Activated CD4-positive, CD25-positive, alpha-beta regulatory T cell (primary cell): Measurements from ENCODE around the gene TBATA.

Experiments used
- DNase-seq, 4 experiments: peaks; one replicate each; lab custom pipeline; 2025; lab: John Stamatoyannopoulos, UW

Gene TBATA

DNA sequence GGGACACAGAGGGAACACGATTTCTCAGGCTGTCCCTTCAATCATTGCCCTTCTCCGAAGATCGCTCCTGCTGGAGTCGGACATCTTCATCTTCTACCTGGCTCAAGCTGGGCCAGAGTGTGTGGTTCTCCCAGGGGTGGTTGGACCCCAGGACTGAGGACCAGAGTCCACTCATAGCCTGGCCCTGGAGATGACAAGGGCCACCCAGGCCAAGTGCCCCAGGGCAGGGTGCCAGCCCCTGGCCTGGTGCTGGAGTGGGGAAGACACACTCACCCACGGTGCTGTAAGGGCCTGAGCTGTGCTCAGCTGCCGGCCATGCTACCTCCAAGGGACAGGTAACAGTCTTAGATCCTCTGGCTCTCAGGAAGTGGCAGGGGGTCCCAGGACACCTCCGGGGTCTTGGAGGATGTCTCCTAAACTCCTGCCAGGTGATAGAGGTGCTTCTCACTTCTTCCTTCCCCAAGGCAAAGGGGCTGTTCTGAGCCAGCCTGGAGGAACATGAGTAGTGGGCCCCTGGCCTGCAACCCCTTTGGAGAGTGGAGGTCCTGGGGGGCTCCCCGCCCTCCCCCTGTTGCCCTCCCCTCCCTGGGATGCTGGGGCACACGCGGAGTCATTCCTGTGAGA lies 23.3 kb downstream of the TBATA start:
- DNase-seq = no peak

- no peak for DNase-seq
Observed at GRCh38 chr10:70761031-70761601, 24.1 kb downstream of the TBATA start.

- DNase-seq = no peak
Observed at GRCh38 chr10:70760271-70760787, 24.8 kb downstream of the TBATA start.

- DNase-seq = no peak
Observed at GRCh38 chr10:70759781-70760180, 25.4 kb downstream of the TBATA start.

DNA sequence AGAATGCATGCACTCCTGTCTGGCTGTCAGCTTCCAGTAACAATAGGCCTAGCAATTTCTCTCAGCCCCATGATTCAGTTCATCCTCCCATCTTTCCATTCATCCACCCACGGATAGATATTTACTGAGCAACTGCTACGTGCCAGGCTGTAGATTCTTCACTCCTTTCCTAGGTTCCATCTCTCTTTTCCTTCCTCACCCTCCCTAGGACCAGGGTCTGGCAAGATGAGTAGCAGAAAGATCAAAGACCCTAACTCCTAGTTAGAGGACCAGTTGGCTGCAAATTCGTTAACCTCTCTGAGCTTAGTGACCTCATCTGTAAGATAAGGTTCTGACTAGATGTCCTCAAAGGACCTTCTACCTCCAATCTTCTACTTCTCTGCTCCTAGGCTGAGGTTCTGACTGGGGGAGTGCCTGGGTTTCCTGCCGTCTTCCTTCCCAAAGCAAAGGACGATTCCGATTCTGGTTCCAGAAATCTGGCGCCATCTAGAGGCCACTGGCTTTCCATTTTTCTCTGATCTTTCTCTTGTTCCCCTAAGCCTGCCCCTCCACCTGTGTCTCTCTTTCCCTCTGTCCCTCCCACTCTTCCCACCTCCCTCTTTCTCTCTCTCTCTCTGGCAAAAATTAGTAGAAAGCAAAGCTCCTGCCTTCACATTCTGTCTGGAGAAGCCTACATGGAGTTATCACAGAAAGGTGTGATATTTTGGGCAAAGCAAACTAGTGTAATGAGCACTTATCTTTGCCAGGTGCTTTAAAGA lies 26.2 kb downstream of the TBATA start:
- peak; percentile 19 to 46 (median 36) for DNase-seq

GRCh38 chr10:70757856-70758255 lies 27.3 kb downstream of the TBATA start:
- DNase-seq = no peak

GRCh38 chr10:70756700-70757360 lies 28.3 kb downstream of the TBATA start:
- DNase-seq = no peak

DNA sequence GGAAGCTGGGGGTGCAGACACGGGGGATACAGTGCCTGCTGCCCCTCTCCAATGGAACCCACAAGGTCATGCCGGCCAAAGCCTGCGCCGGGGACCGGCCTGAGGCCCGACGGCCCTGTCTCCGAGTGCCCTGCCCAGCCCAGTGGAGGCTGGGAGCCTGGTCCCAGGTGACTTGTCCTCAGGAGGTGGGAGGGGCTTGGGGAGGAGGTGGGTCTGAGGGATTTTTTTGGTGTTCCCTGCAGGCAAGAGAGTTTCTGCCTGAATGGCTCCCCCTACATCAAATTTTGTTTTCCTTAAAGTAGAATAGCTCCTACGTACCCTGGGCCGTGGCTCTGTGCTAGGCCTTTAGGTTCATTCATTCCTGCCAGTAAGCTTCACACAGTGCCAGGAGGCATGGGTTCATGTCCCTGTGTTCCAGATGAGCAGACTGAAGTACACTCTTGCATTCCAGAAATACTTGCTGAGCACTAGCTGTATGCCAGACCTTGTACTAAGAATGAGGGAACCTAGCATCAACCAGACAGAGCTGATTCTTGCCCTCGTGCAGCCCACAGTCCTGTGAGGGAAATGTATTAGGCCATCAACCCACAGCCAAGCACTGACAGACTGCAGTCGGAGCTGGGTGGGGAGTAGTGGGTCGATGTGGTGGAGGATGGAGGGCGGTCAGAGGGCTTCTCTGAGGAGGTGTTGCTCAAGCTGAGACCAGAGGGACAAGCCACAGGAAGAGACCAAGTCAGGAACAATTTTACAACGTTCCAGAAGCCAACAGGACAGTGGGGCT lies 31.1 kb downstream of the TBATA start:
- DNase-seq = no peak

- no peak for DNase-seq
Observed at GRCh38 chr10:70753026-70753663, 32.0 kb downstream of the TBATA start.

DNA sequence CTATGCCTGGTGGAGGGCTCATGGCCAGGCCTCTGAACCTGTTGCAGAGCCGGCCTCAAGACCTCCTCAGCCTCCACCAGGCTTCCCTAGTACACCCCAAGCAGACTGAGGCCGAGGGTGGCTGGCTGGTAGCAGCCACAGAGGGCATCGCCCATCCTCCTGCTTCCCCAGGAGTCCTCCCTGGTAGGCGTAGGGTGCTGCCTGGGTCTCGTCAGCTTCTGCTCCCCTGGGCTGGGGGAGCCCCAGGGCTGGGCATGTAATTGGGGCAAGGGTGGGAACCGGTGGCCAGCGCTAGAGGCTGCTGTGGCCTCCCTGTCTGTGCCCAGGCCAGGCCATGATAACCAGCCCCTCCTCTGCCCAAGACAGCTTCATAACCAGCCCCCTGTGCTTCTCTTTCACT lies 32.6 kb downstream of the TBATA start:
- no peak for DNase-seq

- no peak for DNase-seq
Observed at GRCh38 chr10:70751991-70752390, 33.2 kb downstream of the TBATA start.

DNA sequence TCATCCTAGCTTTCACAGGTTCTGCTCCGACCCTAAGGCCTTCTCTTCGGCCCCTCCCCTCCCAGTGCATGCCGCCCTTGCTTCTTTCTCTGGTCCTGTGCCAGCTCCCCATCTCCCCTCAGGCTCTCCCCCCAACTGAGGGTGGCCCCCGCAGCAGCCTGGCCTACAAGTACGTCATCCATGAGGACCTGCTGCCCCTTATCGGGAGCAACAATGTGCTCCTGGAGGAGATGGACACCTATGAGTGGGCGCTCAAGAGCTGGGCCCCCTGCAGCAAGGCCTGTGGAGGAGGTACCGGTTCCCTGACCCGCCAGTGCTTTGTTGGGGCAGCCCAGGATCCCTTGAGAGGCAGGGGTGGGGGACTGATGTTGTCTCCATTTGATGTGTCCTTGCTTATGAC lies 33.8 kb downstream of the TBATA start:
- DNase-seq = no peak

DNA sequence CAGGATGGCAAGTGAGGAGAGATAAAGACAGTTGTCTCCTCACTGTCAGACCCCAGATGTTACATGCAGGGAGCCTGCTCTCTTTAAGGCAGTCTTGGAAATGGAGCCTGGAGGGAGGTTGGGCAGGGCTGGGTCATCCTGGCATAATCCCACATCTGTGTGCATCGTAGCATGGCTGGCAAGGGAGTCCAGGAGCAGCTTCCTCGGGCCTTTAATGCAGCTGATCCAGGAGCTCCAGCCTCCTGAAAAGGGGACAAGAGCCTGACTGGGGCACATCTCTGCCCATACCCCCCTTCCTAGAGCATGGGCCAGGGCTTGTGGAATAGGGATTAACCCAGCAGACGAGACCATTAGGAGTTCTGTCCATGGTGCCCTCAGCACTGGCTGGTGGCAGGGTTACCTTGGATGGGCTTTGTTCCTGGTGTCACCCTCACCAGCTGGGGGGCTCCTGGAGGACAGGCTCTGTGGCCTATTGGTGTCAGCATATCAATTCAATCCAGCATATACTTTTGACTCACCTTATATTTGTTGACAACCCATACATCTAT lies 34.9 kb downstream of the TBATA start:
- no peak for DNase-seq

- DNase-seq = no peak
Observed at GRCh38 chr10:70749756-70750155, 35.4 kb downstream of the TBATA start.

- no peak for DNase-seq
Observed at GRCh38 chr10:70748801-70749573, 36.2 kb downstream of the TBATA start.

GRCh38 chr10:70748305-70748704 lies 36.9 kb downstream of the TBATA start:
- DNase-seq = no peak

DNA sequence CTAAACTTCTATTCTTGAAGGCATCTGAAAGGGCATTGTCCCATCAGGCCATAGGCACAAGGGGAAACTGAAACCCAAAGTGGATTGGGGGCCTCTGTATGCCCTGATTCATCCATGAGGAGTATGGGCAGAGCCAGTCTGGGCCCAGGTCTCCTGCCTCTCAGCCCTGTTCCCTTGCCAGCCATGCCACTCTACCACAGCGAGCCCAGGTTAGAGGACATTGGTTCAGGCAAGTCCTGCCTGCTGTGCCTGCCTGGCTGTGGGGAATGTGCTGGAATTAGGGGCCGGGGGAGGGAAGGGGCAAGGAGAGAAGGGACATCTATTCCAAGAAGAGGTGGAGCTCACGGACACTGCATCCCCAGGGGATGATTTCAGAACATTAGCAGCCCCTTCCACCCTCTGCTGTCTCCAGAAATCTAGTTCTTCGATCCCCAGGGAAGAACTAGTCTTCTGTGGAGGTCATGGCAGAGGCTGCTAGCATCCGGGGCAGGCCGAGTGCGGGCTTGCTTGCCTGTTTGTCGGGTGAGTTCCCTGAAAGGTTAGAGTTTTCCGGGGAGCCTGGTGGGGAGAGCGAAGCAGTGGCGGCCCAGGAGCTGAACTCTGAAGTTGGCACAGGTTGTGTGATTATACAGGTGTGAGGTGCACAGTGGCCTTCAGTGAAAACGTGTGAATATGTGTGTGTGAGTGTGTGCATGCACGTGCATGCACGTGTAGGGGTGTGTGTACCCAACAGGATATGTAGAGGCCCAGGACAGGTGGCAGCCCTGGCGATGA lies 37.8 kb downstream of the TBATA start:
- DNase-seq = no peak

DNA sequence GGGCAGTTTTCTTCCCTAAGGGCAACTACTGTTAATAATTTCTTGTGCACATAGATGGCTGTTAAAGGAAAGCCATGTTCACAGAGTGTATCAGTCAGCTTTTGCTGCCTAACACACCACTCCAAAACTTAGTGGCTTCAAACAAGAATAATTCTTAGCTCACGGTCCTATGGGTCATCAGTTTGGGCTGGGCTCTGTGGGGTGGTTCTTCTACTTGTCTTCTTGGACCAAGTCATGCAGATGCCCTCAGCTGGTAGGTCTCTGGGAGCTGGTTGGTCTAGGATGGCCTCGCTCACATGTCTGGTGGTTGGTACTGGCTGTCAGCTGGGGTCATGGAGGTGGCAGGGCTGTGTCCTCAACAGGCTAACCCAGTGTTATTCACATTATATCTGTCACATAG lies 39.6 kb downstream of the TBATA start:
- DNase-seq = no peak

DNA sequence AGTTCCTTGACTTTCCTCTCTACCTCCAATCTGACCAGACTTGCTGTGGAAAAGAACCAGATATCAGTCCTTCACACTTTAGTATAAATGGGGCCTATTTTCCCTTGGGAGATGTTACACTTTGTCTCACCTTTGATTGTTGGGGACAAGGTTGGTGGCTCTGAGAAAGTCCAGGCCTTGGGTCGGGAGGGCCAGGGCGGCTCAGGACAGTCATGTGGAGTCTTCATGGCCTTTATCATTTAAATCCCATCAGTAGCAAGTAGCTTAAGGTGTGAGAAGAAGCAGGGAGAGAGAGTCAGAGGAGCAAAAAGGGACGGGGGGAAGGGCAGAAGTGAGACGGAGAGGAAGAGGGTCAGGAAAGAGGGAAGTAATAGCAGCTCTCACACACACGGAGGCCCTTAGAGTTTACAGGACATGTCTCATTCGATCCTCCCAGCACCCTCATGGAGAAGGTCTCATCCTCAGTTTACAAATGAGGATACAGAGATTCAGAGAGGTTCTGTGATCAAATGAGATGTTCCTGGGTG lies 40.5 kb downstream of the TBATA start:
- no peak for DNase-seq
